CD4-positive, alpha-beta T cell treated with Interleukin-17A for 1 hour (primary cell): ENCODE results near the gene MBNL1.
"Not testable (repeated sequence)": the region's sequence is repeated elsewhere in the genome, so short reads cannot be mapped to it uniquely, and the experiment has no call there.

ENCODE experiments used
- DNase-seq: peaks from one replicate; pipeline ENCODE4 v3.0.0-alpha.2; 2020

The MBNL1 gene

GRCh38 chr3:152355744-152356665 lies 87.3 kb downstream of the MBNL1 start:
- no peak for DNase-seq

GRCh38 chr3:152356870-152357276 lies 88.1 kb downstream of the MBNL1 start:
- no peak for DNase-seq

- DNase-seq = no peak
Measured at GRCh38 chr3:152357587-152357986, 88.9 kb downstream of the MBNL1 start.

GRCh38 chr3:152359385-152360248 lies 90.9 kb downstream of the MBNL1 start:
- no peak for DNase-seq

- DNase-seq = no peak
Measured at GRCh38 chr3:152360302-152360701, 91.6 kb downstream of the MBNL1 start.

GRCh38 chr3:152360966-152361365 lies 92.2 kb downstream of the MBNL1 start:
- no peak for DNase-seq

- no peak for DNase-seq
Measured at GRCh38 chr3:152362086-152362485, 93.4 kb downstream of the MBNL1 start.

GRCh38 chr3:152364237-152364636 lies 95.5 kb downstream of the MBNL1 start:
- no peak for DNase-seq

GRCh38 chr3:152365126-152365525 lies 96.4 kb downstream of the MBNL1 start:
- no peak for DNase-seq

- DNase-seq = no peak
Measured at GRCh38 chr3:152365766-152366593, 97.3 kb downstream of the MBNL1 start.

- DNase-seq = not testable (repeated sequence)
Measured at GRCh38 chr3:152367192-152367591, 98.5 kb downstream of the MBNL1 start.

GRCh38 chr3:152372633-152373032 lies 103.9 kb downstream of the MBNL1 start:
- DNase-seq = not testable (repeated sequence)

- no peak for DNase-seq
Measured at GRCh38 chr3:152373379-152373778, 104.7 kb downstream of the MBNL1 start.

- no peak for DNase-seq
Measured at GRCh38 chr3:152374262-152374990, 105.7 kb downstream of the MBNL1 start.

- DNase-seq = no peak
Measured at GRCh38 chr3:152375546-152375945, 106.8 kb downstream of the MBNL1 start.

- DNase-seq = peak; percentile 34
Measured at GRCh38 chr3:152376351-152377183, 107.8 kb downstream of the MBNL1 start.

GRCh38 chr3:152377184-152377570 lies 108.4 kb downstream of the MBNL1 start:
- no peak for DNase-seq

- DNase-seq = no peak
Measured at GRCh38 chr3:152379415-152380042, 110.8 kb downstream of the MBNL1 start.

- DNase-seq = no peak
Measured at GRCh38 chr3:152380043-152380442, 111.3 kb downstream of the MBNL1 start.

- no peak for DNase-seq
Measured at GRCh38 chr3:152381881-152382295, 113.2 kb downstream of the MBNL1 start.
